AG08395 (cell line): ENCODE measurements around the gene ZFP3.
"Not testable (repeated sequence)": the region's sequence is repeated elsewhere in the genome, so short reads cannot be mapped to it uniquely, and the experiment has no call there.

Experiments
- DNase-seq: peaks from one replicate; pipeline ENCODE4 v3.0.0; 2012; ENCODE audit warnings: mixed read lengths, low spot score

ZFP3 gene

DNA sequence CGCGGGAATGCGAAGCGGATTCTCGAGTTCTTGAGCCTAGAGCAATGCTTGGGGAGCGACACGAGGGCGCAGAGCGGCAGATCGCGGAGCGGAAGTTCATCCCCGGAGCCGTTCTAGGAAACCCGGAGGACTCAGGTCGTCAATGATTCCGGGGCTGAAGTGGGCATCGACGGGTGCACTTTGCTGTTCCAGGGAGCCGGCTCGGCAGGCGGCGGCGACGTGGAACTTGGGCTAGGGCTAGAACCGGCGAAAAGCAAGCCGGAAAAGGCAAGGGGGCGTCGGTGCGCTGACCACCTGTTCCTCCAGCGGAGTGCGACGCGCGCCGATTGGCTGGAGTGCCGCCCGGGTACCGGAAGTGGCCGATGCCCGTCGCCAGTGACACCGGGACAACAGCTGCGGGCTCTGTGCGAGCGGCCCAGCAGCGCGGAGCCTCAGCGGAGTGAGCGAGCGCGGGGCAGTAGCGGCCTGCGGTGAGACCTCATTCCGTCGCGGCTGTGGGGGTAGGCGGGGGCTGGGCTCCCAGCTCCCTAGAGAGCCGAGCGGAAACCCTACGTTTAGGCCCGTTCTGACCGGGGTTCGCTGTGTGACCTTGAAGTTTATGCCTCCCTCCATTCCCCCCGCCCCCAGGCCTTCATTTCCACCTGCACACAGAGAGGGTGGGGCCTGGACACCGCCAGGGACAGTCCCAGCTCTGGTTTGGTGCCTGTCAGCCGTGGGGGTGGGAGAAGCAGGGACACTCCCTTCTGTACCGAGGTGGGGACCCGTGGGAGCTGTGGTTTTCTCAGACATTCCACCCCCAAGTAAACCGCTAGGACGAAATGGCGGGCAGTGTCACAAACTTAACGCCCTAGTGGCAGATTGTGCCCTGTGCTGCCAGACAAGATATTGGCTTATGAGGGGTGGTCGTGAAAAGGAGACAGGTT, at the start of gene ZFP3:
ZFP3 (plus strand) TSS at position 362 of the 923 bp plus-strand sequence. CDS start 13,038 bp downstream, outside the sequence.
- peak; percentile 89 for DNase-seq

DNA sequence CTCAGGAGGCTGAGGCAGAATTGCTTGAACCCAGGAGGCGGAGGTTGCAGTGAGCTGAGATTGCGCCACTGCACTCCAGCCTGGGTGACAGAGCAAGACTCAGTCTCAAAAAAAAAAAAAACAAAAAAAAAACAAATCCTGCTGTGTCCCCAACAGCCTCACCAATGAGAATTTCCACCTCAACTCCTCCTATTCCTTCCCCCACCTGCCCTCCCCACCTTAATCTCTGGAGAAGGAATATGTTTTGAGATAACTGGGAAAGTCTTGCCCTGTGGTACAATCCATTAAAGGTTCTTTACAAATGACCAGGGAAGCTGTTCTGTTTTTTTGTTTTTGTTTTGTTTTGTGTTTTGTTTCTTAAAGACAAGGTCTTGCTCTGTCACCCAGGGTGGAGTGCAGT, 48.1 kb upstream of the ZFP3 start:
- DNase-seq = not testable (repeated sequence)

DNA sequence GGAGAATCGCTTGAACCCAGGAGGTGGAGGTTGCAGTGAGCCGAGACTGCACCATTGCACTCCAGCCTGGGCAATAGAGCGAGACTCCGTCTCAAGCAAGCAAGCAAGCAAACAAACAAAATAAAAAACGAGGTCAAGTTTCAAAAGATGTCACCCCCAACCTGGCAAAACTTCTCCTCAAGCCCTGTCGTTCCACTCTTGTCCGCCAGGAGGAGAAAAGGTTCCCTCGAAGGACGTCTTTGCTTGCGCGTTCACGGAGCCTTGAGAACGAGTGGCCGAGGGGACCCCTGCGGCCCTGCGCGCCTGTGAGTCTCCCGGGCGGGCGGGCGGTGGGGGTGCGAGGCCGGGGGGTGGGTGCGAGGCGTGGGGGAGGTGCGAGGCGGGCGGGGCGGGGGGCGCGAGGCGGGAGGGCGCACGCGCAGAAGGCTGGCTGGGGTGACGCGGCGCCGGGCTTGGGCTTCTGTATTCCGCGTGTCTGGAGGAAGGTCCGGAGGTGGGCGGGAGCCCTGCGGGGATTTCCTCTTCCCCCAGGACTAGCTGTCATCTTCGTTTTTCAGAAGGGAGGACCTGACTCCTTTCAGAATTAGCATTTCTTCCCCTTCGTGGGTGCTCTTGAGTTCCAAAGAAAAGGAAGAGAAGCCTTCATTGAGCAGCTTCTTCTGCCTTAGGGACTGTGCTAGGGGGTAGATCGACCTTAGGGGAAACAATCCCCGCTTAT, 46.7 kb upstream of the ZFP3 start:
- peak; percentile 77 for DNase-seq

DNA sequence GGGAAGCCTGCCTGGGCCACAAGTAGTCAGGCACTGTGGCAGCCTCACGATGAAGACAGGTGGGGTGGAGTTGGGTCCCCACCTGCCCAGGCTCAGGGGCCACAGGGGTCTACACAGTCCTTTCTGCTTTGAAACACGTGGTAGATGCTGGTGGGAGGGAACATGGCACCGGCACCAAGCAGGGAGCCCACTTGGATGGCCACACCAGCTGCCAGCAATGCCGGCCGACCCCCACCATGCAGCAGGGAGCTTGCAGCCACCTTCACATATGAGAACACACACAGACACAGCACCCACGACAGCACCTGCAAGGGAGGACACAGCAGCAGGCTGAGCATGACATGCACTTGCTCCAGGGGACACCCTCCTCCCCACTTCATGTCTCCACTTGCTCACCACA, 45.4 kb upstream of the ZFP3 start:
- no peak for DNase-seq

DNA sequence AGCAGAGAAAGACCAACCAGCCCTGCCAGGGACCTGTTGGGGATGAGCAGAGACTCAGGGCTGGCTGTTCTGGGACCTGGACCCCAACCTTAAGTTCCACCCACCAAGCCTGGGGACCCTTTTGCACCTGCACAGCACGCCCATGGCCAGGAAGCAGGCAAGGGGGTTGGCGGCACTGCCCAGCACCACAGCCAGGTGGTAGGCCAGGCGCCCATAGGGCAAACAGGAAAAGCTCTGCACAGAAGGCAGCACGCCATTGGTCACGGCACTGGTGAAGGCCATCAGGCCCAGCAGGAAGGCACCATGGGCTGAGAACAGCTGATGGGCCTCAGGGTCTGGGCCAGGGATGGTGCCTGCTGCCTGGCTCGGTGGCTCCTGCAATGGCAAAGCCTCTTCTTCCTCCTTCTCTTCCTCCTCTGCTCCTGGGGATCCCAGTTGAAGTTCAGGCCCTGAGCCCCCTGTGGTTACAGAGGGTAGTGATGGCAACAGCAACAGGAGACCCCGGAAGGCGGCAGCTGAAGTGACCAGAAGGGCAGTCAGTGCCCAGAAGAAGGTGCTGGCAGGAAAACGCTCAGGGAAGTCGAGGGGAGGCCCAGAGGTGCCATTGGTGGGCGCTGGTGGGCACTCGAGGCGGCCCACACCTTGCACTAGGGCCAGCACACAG, 44.8 kb upstream of the ZFP3 start:
- no peak for DNase-seq

DNA sequence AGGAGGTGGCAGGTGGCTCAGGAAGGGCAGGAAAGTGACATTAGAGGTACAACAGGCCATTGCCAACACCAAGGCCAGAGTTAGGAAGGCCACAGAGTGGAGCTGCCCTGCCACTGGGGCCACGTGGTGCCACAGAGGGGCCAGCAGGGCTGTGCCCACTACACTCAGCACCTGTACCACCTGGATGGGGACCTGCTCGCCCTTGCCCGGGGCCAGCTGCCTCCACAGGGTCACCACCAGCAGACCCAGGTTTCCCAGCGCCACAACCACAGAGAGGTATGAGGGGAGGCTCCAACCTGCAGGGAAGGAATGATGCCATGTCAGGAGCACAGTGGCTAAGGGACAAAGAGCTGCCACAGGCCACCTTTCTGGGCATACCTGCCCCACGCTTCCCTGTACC, 44.2 kb upstream of the ZFP3 start:
- no peak for DNase-seq

DNA sequence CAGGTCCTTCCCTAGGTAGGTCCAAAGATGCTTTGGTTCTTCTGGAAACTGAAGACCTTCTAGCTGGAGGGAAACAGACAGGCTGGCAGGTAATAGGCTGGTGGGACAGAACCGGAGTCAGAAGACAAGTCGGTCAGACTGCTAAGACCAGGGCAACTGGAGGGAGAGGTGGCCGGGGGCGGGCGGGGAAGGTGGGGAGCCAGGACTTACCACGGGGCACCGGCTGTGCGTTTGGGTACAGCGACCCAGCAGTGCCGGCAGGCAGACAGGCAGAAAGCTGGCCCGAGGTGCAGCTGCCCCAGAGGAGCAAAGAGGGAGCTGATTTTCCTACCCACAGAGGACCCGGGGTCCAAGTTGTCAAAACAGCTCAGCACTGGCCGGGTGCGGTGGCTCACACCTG, 43.6 kb upstream of the ZFP3 start:
- no peak for DNase-seq

DNA sequence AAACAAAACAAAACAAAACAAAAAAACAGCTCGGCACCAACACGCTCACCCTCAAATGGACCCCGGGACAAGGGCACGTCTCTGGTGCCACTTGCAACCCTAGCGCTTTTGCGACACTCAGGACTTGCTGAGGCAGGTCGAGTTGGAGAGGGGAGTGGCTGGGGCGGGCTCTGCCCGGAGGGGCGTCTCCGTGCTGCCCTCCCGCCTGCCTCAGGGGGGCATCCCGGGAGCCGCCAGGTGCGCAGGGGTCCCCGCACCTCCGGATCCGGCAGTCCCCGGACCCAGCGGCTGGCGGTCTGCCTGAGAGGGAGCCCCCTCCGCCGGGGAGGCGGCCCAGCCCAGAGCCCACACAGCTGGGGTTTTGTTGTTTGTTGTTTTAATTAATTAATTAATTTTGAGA, 43.0 kb upstream of the ZFP3 start, which contains the start of gene SLC52A1:
SLC52A1 (minus strand) TSS at position 112 of the 400 bp plus-strand sequence. CDS start 820 bp downstream, outside the sequence.
- DNase-seq = no peak

DNA sequence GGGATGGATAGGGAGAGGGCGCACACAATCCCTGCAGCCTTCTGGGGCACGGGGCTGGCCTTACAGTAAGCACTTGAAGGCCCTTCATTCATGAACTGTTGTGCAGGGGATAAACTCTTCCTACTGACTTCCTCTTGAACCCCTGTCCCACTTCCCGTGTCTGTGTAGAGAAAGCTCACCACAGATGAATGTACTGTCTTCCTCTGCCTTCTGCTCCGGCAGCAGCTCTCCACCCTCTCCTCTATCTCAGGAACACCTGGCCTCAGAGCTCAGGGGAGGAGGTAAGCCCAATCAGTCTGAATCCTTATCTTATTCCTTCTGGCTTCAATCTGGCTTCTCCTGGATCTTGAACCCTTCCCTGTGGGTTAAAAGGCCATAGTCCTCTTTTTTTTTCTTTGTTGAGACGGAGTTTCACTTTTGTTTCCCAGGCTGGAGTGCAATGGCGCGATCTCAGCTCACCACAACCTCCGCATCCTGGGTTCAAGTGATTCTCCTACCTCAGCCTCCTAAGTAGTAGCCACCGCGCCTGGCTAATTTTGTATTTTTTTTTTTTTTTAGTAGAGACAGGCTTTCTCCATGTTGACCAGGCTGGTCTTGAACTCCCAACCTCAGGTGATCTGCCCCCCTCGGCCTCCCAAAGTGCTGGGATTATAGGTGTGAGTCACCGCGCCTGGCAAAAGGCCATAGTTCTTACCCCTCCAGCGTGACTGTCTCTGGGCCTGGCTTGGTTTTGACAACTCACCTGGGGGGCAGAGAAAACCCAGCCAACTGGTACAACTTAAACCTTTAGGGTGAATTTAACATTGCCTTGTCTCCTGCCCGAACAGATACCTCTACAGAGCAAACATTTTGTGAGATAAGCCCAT, 35.9 kb upstream of the ZFP3 start:
- DNase-seq = no peak

DNA sequence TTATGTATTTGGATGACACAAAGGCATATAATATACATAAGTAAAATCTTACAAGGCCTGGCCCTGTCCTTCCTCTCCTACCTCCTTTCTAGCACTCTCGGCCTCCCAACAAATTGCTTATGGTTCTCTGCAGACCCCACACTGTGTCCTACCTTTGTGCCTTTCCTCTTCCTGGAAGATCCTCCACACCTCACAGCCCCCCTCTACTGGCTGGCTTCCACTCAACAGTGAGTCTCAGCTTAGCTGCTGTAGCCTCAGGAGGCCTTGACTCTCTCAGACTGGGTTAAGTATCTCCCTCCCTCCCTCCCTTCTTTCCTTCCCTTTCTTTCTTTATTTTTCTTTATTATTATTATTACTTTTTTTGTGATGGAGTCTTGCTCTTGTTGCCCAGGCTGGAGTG, 34.7 kb upstream of the ZFP3 start:
- DNase-seq = no peak

DNA sequence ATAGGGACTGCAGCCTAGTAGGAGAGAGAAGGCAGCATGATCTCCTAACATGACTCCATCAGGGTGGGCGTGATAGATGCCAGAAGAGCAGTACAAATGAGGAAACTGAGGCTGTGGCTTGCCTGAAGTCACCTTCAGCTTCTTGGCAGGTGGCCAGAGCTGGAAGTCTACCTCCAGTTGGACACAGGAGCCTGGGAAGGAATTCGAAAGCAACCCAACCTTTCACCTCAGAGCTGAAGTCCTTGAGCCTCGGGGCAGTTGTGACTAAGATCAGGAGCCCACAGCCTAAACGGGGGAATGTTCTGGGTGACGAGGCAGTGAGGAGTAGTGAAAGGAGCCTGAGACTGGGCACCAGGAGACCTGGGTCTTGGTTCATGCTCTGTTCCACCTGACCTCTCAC, 33.6 kb upstream of the ZFP3 start:
- no peak for DNase-seq

DNA sequence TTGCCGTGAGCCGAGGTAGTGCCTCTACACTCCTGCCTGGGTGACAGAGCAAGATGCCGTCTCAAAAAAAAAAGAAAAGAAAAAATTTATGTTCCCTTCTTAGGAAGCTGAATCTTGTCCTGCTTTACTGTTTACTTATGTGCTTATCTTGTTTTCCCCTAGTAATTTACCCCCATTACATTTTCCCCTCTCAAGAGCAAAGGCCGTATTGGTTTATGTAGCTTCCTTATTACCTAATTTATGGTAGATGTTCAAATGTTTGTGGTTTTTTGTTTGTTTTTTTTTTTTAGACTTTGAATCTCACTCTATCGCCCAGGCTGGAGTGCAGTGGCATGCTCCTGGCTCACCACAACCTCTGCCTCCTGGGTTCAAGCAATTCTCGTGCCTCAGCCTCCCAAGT, 32.8 kb upstream of the ZFP3 start:
- DNase-seq = no peak

DNA sequence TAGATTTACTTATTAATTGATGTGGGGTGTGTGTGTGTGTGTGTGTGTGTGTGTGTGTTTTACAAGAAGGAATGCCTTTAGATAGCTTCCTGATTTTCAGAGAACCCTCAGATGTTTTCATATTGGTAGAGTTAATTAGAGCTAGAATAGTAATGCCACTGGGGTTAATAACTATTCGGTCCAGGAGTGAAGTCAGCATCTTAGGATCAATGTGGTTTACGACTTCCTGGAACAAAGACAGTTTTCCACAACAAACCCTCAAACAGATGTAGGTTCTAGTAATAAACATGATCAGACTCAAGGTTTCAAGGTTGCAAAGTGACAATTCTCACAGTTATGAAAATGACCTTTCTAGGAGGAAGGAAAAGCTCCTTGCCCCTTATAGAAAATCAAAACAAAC, 30.8 kb upstream of the ZFP3 start:
- no peak for DNase-seq

DNA sequence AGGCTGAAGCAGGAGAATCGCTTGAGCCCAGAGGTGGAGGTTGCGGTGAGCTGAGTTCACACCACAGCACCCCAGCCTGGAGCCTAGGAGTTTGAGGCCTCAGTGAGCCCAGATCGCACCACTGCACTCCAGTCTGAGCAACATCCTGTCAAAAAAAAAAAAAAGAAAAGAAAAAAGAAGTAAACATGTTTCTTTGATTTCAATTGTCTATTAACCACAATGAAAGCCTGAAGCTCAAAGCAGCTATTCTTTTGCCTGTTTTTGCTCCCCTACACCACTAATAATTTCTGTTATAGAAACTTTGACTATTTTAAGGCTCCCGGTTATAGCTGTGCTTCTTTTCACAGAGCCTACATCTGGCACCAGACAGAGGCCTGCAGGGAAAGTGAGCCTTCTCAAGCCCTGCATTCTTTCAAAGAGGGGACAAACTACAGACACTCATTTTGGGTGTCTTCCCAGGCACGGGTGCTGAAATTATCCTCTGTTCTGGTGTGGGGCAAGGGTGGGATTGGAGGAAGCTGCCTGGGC, 28.9 kb upstream of the ZFP3 start:
- DNase-seq = no peak

DNA sequence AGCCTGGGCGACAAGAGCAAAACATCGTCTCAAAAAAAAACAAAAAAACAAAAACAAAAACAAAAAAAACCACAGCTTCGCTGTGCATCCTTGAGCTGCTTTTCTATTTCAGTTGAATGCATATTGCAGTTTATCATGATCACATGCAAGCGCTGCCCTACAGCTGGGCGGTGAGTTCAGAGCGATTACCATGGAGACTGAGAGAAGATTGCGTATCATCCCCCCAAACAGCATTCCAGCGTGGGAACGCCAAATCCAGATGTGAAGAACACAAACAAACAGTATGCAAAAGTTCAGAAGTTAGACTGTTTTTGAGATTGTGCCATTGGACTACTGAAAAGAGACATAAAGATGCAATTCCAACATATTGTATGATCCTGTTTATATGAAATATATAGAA, 28.0 kb upstream of the ZFP3 start:
- peak; percentile 69 for DNase-seq

DNA sequence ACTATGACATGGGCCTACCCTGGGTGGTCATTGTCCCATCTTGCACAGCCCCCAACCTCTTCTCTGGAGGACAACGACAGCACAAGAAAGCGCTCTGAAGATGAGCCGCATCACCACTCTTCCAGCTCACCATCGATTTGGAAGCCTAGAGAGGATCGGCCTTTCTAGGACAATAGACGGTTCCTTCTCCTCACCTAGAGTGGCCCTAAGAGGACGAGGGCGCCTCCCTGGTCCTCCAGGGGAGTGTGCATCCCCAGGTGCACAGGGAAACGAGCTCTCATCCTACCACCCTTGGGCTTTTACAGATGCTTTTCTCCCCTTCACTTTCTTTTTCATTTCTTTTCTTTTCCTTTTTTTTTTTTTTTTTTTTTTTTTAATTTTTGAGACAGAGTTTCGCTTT, 22.7 kb upstream of the ZFP3 start:
- no peak for DNase-seq

DNA sequence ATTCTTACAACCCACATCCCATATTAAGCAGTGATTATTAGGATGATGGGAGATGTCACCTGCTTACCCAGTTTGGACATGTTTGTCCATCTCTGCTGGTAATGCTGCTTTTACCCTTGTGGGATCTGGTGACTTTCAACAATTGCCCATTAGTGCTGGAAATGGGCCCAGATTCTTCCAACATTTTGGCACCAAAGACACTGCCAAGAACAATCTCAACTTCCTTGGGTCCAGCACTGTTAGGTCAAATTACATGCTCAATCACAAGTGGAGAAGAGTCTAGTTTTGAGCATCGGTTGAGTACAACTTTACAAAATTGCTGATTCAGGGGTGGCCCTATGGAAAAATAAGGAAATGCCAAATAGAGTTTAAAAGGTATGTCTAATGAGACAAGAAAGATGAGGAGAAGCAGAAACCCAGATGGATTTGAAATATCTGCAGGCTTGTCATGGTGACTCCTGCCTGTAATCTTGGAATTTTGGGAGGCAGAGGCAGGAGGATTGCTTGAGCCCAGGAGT, 13.0 kb upstream of the ZFP3 start:
- DNase-seq = no peak

DNA sequence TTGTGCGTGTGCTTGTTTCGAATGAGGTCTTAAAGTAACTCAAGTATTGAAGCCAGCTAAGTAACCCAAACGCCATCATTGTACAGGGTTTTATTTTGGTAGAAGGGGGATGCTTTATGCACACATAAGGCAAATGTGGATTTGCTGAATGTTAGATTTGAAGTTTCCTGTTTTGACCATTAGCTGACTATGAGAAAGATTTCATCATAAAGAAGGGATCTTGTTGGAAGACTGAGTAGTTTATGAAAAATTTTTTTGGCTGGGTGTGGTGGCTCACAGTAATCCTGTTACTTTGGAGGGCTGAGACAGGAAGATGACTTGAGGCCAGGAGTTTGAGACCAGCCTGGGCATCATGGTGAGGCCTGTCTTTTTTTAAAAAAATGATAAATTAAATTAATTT, 10.0 kb upstream of the ZFP3 start:
- no peak for DNase-seq

DNA sequence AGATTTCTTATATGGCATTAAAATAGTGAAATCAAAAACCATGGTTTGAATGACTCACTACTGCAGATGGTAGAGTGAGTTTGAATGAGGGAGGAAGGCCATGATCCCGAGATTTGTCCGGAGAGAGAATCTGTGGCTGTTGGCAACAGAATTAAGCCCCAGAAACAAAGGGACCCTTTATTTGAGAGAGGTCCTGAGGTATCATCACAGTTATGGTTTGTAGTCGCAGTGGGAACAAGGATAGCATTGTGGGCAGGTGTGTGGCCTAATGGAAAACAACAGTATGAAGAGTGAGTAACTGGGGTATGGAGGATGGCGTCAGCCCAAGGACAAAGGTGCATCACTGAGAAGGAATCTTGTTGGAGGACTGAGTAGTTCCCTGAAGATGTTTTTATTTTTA, 8.5 kb upstream of the ZFP3 start:
- DNase-seq = no peak

DNA sequence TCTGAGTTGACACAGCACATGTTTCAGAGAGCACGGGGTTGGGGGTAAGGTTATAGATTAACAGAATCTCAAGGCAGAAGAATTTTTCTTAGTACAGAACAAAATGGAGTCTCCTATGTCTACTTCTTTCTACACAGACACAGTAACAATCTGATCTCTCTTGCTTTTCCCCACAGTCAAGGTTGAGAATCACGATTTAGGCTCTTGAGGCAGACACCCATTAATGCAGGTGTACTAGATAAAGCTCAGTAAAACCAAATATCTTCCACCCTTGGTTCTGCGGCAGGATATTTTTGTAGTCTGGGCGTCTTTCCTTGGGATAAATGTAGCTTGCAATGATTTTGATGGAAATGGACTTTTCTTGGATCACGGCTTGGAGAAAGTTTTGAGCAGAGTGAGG, 2.8 kb upstream of the ZFP3 start:
- not testable (repeated sequence) for DNase-seq

DNA sequence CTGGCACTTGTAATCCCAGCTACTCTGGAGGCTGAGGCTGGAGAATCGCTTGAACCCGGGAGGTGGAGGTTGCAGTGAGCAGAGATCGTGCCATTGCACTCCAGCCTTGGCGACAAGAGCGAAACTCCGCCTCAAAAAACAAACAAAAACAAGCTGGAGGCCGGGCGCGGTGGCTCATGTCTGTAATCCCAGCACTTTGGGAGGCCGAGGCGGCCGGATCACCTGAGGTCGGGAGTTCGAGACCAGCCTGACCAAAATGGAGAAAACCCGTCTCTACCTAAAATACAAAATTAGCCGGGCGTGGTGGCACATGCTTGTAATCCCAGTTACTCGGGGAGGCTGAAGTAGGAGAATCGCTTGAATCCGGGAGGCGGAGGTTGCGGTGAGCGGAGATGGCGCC, 992 bp upstream of the ZFP3 start:
- DNase-seq = not testable (repeated sequence)
